ENCODE data around the gene MID1.

- TF ChIP-seq SUZ12 (IDR thresholded peaks at IDR 0.05; ENCODE audit: extremely low read depth, insufficient read depth, insufficient read length) (no peak), ZNF274 (IDR thresholded peaks at IDR 0.05; ENCODE audit: low read depth, low read length) (no peak)
These were observed 215.9 kb downstream of the MID1 start for GRCh38 chrX:10404436-10404835.

All from NT2/D1 (cell line).